Endothelial cell of umbilical vein (primary cell): ENCODE measurements around the gene GM2A.

Experiments used
- EZH2 ChIP-seq: IDR thresholded peaks from 2 replicates; pipeline ENCODE4 v1.6.1; 2012; ENCODE audit warnings: borderline replicate concordance, low read depth, mild to moderate bottlenecking, moderate library complexity, low read length, inconsistent platforms; ENCODE audit not compliant: severe bottlenecking
- FOS ChIP-seq: IDR thresholded peaks from 2 replicates; pipeline ENCODE4 v1.6.1; 2011; ENCODE audit warnings: mild to moderate bottlenecking, low read length, moderate library complexity, borderline replicate concordance; ENCODE audit not compliant: insufficient read depth
- GATA2 ChIP-seq: IDR thresholded peaks from 2 replicates; pipeline ENCODE4 v1.7.0; 2011; ENCODE audit warnings: low read depth, mild to moderate bottlenecking, moderate library complexity, mixed read lengths, low read length; ENCODE audit not compliant: insufficient read length, insufficient read depth
- JUN ChIP-seq: IDR thresholded peaks from 2 replicates; pipeline ENCODE4 v1.6.1; 2011; ENCODE audit warnings: borderline replicate concordance, low read depth; ENCODE audit not compliant: insufficient read length, insufficient read depth
- MAX ChIP-seq: IDR thresholded peaks from 2 replicates; pipeline ENCODE4 v1.6.1; 2011; ENCODE audit not compliant: insufficient read depth, insufficient read length
- MYC ChIP-seq: IDR thresholded peaks from one replicate; pipeline ENCODE4 v1.6.1; 2011; ENCODE audit warnings: mild to moderate bottlenecking, low read depth, low read length
- POLR2A ChIP-seq: IDR thresholded peaks from 2 replicates; pipeline ENCODE4 v1.6.1; 2012; ENCODE audit warnings: low read depth, mild to moderate bottlenecking, control low read depth, low read length
- POLR2AphosphoS5 ChIP-seq: IDR thresholded peaks from 2 replicates; pipeline ENCODE4 v1.6.1; 2012; ENCODE audit warnings: low read depth, mild to moderate bottlenecking, control low read depth, low read length, moderate library complexity; ENCODE audit not compliant: insufficient read depth
- TF ChIP-seq, protein P1 (sequence below), 2 donors: IDR thresholded peaks; 1 replicate in 1 of 2; 2 replicates in 1 of 2; pipeline ENCODE4 v1.5.1; 2011; ENCODE audit warnings: low read length in 2 of 2, mild to moderate bottlenecking in 2 of 2, moderate library complexity in 2 of 2, control low read depth in 1 of 2, inconsistent platforms in 1 of 2, low read depth in 1 of 2; ENCODE audit not compliant: insufficient read depth in 1 of 2; ENCODE audit errors: extremely low read depth in 1 of 2

DNA sequence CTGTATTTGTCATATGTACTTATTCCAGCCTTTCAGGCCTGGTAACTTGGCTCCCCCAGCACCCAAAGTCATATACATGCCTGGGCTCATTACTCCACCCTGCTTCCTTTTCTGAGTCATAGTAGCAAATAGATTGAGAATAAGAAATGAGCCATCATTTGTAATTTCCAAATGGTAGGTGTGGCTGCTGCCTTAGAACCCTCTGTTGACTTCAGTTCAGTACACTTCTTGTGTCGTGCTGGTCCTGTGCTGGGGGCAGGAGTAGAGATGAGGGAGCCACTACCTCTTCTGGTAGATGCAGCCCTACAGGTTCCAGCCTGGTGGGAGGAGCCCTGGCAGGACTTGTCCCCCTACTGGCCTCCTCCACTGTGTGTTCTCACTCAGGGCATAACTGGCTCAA is 11.1 kb downstream of the GM2A start:
- TF ChIP-seq, protein P1, sequence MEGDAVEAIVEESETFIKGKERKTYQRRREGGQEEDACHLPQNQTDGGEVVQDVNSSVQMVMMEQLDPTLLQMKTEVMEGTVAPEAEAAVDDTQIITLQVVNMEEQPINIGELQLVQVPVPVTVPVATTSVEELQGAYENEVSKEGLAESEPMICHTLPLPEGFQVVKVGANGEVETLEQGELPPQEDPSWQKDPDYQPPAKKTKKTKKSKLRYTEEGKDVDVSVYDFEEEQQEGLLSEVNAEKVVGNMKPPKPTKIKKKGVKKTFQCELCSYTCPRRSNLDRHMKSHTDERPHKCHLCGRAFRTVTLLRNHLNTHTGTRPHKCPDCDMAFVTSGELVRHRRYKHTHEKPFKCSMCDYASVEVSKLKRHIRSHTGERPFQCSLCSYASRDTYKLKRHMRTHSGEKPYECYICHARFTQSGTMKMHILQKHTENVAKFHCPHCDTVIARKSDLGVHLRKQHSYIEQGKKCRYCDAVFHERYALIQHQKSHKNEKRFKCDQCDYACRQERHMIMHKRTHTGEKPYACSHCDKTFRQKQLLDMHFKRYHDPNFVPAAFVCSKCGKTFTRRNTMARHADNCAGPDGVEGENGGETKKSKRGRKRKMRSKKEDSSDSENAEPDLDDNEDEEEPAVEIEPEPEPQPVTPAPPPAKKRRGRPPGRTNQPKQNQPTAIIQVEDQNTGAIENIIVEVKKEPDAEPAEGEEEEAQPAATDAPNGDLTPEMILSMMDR (IDR thresholded peaks at IDR 0.05; ENCODE audit: extremely low read depth in 1 of 2, insufficient read depth in 1 of 2, low read depth in 1 of 2, low read length in 2 of 2), result no peak
- TF ChIP-seq EZH2, result no peak
- TF ChIP-seq POLR2A, result no peak
- TF ChIP-seq POLR2AphosphoS5, result no peak
- TF ChIP-seq MYC, result no peak
- TF ChIP-seq GATA2, result no peak
- no peak for TF ChIP-seq JUN
- no peak for TF ChIP-seq MAX
- TF ChIP-seq FOS, result peak; percentile 70
